Measurements from ENCODE around the gene WDR43. TPM values are rescaled to one million over a fixed set of nuclear protein-coding genes. Genes with fewer than 3 reads are reported as not detected.

The WDR43 gene
- 76.4 to 95.1 TPM (median 81.1 TPM) in 5 replicates for total RNA-seq (2022; extraction: Qiagen RNA extraction)

GRCh38 chr2:28894470-28895188, at the start of gene WDR43:
Gene WDR43 (plus strand): TSS chr2:28894667. CDS start chr2:28894699, 32 bp downstream.

GRCh38 chr2:28870146-28870891, 24.1 kb upstream of the WDR43 start, which contains the start of gene TRMT61B:
Gene TRMT61B (minus strand): TSS chr2:28870309. CDS start chr2:28870277, 32 bp downstream.

GRCh38 chr2:28981016-28981441, 86.6 kb downstream of the WDR43 start, which contains the start of gene TOGARAM2:
Gene TOGARAM2 (plus strand): TSS chr2:28981298. CDS start chr2:28994835, 13,537 bp downstream.

Other genes starting within 250 kb of the WDR43 start
- 102 to 122 TPM (median 105 TPM) in 5 replicates for gene PPP1CB, start 142.8 kb upstream of the WDR43 start, total RNA-seq (2022; extraction: Qiagen RNA extraction)
- 0.10 to 0.32 TPM (median 0.17 TPM) in 5 replicates for gene SPDYA, start 83.8 kb upstream of the WDR43 start, total RNA-seq (2022; extraction: Qiagen RNA extraction)
- 14.5 to 22.3 TPM (median 16.9 TPM) in 5 replicates for gene TRMT61B, start 24.4 kb upstream of the WDR43 start, total RNA-seq (2022; extraction: Qiagen RNA extraction)
- gene TOGARAM2, start 86.6 kb downstream of the WDR43 start, total RNA-seq (2022; extraction: Qiagen RNA extraction) = 0.08 to 0.23 TPM (median 0.19 TPM) in 5 replicates
- not detected in 5 replicates for gene PCARE, start 179.9 kb downstream of the WDR43 start, total RNA-seq (2022; extraction: Qiagen RNA extraction)
- 23.3 to 28.3 TPM (median 25.5 TPM) in 5 replicates for gene CLIP4, start 220.7 kb downstream of the WDR43 start, total RNA-seq (2022; extraction: Qiagen RNA extraction)

Data from A549 treated with CORT108297 at 1 μM for 4 hours (cell line).